Mesenchymal stem cell (in vitro differentiated cells and primary cell): ENCODE data around the gene AMPD2.

Source experiments
- DNase-seq: peaks from one replicate; pipeline ENCODE4 v3.0.0-alpha.2; 2013
- H2AFZ ChIP-seq: one replicate; pipeline ENCODE4 v1.6.1; 2013; ENCODE audit warnings: low read depth, mild to moderate bottlenecking, control low read depth, inconsistent platforms, low read length, moderate library complexity
- H2AK5ac ChIP-seq: 2 replicates; pipeline ENCODE4 v1.6.1; 2013; ENCODE audit warnings: low read length, moderate library complexity, mild to moderate bottlenecking, inconsistent platforms; ENCODE audit not compliant: severe bottlenecking
- H2BK120ac ChIP-seq: one replicate; pipeline ENCODE4 v1.6.1; 2013; ENCODE audit warnings: low read depth, mild to moderate bottlenecking, inconsistent platforms, low read length, moderate library complexity
- H2BK12ac ChIP-seq, 2 experiments: one replicate each; pipeline ENCODE4 v1.6.1; 2013; ENCODE audit warnings: inconsistent platforms in 2 of 2, low read length in 2 of 2, mild to moderate bottlenecking in 2 of 2, moderate library complexity in 2 of 2, control low read depth in 1 of 2
- H2BK15ac ChIP-seq: one replicate; pipeline ENCODE4 v1.6.1; 2013; ENCODE audit warnings: mild to moderate bottlenecking, low read depth, inconsistent platforms; ENCODE audit not compliant: poor library complexity, severe bottlenecking
- H2BK5ac ChIP-seq: 2 replicates; pipeline ENCODE4 v1.6.1; 2013; ENCODE audit warnings: low read depth, mild to moderate bottlenecking, low read length, control low read depth, inconsistent platforms; ENCODE audit not compliant: poor library complexity, severe bottlenecking
- H3K14ac ChIP-seq, 2 experiments: one replicate each; pipeline ENCODE4 v1.6.1; 2013; ENCODE audit warnings: inconsistent platforms in 2 of 2, low read length in 2 of 2, control low read depth in 1 of 2, mild to moderate bottlenecking in 1 of 2, moderate library complexity in 1 of 2
- H3K18ac ChIP-seq, 2 experiments: one replicate each; pipeline ENCODE4 v1.6.1; 2013; ENCODE audit warnings: inconsistent platforms in 2 of 2, low read length in 2 of 2, control low read depth in 1 of 2, low read depth in 1 of 2, mild to moderate bottlenecking in 1 of 2
- H3K23ac ChIP-seq, 2 experiments: one replicate each; pipeline ENCODE4 v1.6.1; 2013; ENCODE audit warnings: inconsistent platforms in 2 of 2, low read length in 2 of 2, mild to moderate bottlenecking in 2 of 2, moderate library complexity in 2 of 2, control low read depth in 1 of 2
- H3K27ac ChIP-seq: 2 replicates; pipeline ENCODE4 v1.5.1; 2013; ENCODE audit warnings: mild to moderate bottlenecking, moderate library complexity, low read length, control low read depth, inconsistent platforms; ENCODE audit not compliant: poor library complexity, severe bottlenecking
- H3K27me3 ChIP-seq, 2 experiments: 2 replicates each; pipeline versions ENCODE4 v1.6.1 to v1.7.0; 2013; ENCODE audit warnings: low read length in 2 of 2, mild to moderate bottlenecking in 2 of 2, moderate library complexity in 2 of 2, control low read depth in 1 of 2, inconsistent platforms in 1 of 2; ENCODE audit not compliant: control insufficient read depth in 1 of 2, insufficient read depth in 1 of 2
- H3K36me3 ChIP-seq, 2 experiments: 2 replicates each; pipeline versions ENCODE4 v1.6.1 to v1.7.0; 2013; ENCODE audit warnings: low read length in 2 of 2, control low read depth in 1 of 2, inconsistent platforms in 1 of 2, low read depth in 1 of 2, mild to moderate bottlenecking in 1 of 2; ENCODE audit not compliant: insufficient read depth in 2 of 2, control insufficient read depth in 1 of 2
- H3K4ac ChIP-seq, 2 experiments: one replicate each; pipeline ENCODE4 v1.6.1; 2013; ENCODE audit warnings: inconsistent platforms in 2 of 2, low read length in 2 of 2, mild to moderate bottlenecking in 2 of 2, moderate library complexity in 2 of 2, control low read depth in 1 of 2, low read depth in 1 of 2
- H3K4me1 ChIP-seq: 2 replicates; pipeline ENCODE4 v1.6.1; 2013; ENCODE audit warnings: low read depth, low read length, control low read depth; ENCODE audit not compliant: control insufficient read depth, insufficient read depth
- H3K4me2 ChIP-seq: 2 replicates; pipeline ENCODE4 v1.6.1; 2013; ENCODE audit warnings: low read length, mild to moderate bottlenecking, inconsistent platforms; ENCODE audit not compliant: poor library complexity, severe bottlenecking
- H3K4me3 ChIP-seq, 2 experiments: 2 replicates each; pipeline versions ENCODE4 v1.5.1 to v1.7.0; 2013; ENCODE audit warnings: low read length in 2 of 2, mild to moderate bottlenecking in 2 of 2, control low read depth in 1 of 2, low read depth in 1 of 2; ENCODE audit not compliant: insufficient read depth in 1 of 2
- H3K79me1 ChIP-seq: replicated peaks from 2 replicates; pipeline ENCODE4 v1.6.1; 2013; ENCODE audit warnings: mild to moderate bottlenecking, control low read depth, low read length, inconsistent platforms; ENCODE audit not compliant: poor library complexity, severe bottlenecking
- H3K9ac ChIP-seq: 2 replicates; pipeline ENCODE4 v1.7.0; 2013; ENCODE audit warnings: mild to moderate bottlenecking, low read length, moderate library complexity
- H3K9me3 ChIP-seq: 2 replicates; pipeline ENCODE4 v1.7.0; 2013; ENCODE audit warnings: mild to moderate bottlenecking, low read length; ENCODE audit not compliant: control insufficient read depth
- H4K8ac ChIP-seq: one replicate; pipeline ENCODE4 v1.6.1; 2013; ENCODE audit warnings: inconsistent platforms, mild to moderate bottlenecking, low read length, moderate library complexity
- H4K91ac ChIP-seq: one replicate; pipeline ENCODE4 v1.6.1; 2013; ENCODE audit warnings: mild to moderate bottlenecking, low read length, inconsistent platforms
- WGBS: methylation state at CpG from one replicate; pipeline ENCODE4 v1.1.7; 2013; ENCODE audit warnings: mixed read lengths; 5-methylcytosine and 5-hydroxymethylcytosine counted together

AMPD2 gene

GRCh38 chr1:109609881-109610280 is 9.8 kb upstream of the AMPD2 start:
- no peak overlapping the region for H3K4ac ChIP-seq
- H4K8ac ChIP-seq = no peak overlapping the region
- no peak overlapping the region for H3K23ac ChIP-seq
- peaks cover 5 to 16% of the 10 kb centered on the region in 2 experiments for H3K36me3 ChIP-seq
- H2BK120ac ChIP-seq = no peak overlapping the region
- no peak for DNase-seq
- no peaks in the 10 kb centered on the region for H3K9me3 ChIP-seq
- no peak overlapping the region for H2BK12ac ChIP-seq
- H3K14ac ChIP-seq = no peak overlapping the region
- no peak overlapping the region for H2BK5ac ChIP-seq
- H2AK5ac ChIP-seq = no peak overlapping the region
- no peak overlapping the region for H3K4me3 ChIP-seq
- H3K9ac ChIP-seq = no peak overlapping the region
- no peak overlapping the region for H3K18ac ChIP-seq
- peaks cover 13% of the 10 kb centered on the region for H3K79me1 ChIP-seq
- peaks cover 10% of the 10 kb centered on the region for H3K4me1 ChIP-seq
- H3K27ac ChIP-seq = no peak overlapping the region
- WGBS = over 99% methylated on average over 3 of the region's 3 CpGs
- no peak overlapping the region for H3K4me2 ChIP-seq
- H2BK15ac ChIP-seq = no peak overlapping the region
- no peak overlapping the region for H4K91ac ChIP-seq
- H3K27me3 ChIP-seq = no peaks in the 10 kb centered on the region
- no peak overlapping the region for H2AFZ ChIP-seq

GRCh38 chr1:109610609-109611307 is 8.9 kb upstream of the AMPD2 start:
- Histone ChIP-seq H3K4me2 (no peak overlapping the region), H2BK5ac (no peak overlapping the region), H3K14ac (no peak overlapping the region), H4K91ac (no peak overlapping the region), H2BK12ac (no peak overlapping the region), H3K36me3 (peaks cover 4 to 7% of the 10 kb centered on the region in 2 experiments), H3K9ac (no peak overlapping the region), H3K4me1 (peaks cover 10% of the 10 kb centered on the region), H3K27me3 (no peaks in the 10 kb centered on the region), H2BK120ac (no peak overlapping the region), H3K9me3 (no peaks in the 10 kb centered on the region), H3K4me3 (no peak overlapping the region), H4K8ac (no peak overlapping the region), H3K18ac (no peak overlapping the region), H3K79me1 (peaks cover 8% of the 10 kb centered on the region), H2BK15ac (no peak overlapping the region), H2AK5ac (peak overlapping the region; percentile 24), H3K23ac (no peak overlapping the region), H3K27ac (peak overlapping the region; percentile 28), H2AFZ (no peak overlapping the region), H3K4ac (no peak overlapping the region)
- WGBS = 55% methylated on average over 3 of the region's 3 CpGs
- peak; percentile 52 for DNase-seq

GRCh38 chr1:109611308-109611990 is 8.2 kb upstream of the AMPD2 start:
- H3K4ac ChIP-seq = no peak overlapping the region
- no peak overlapping the region for H3K9ac ChIP-seq
- no peak overlapping the region for H3K14ac ChIP-seq
- H3K4me2 ChIP-seq = no peak overlapping the region
- no peak overlapping the region for H2AFZ ChIP-seq
- no peak overlapping the region for H4K8ac ChIP-seq
- H3K36me3 ChIP-seq = peaks cover 0 to under 1% of the 10 kb centered on the region in 2 experiments
- no peak for DNase-seq
- no peak overlapping the region for H2BK5ac ChIP-seq
- no peak overlapping the region for H3K23ac ChIP-seq
- no peak overlapping the region for H2BK12ac ChIP-seq
- no peak overlapping the region for H2BK15ac ChIP-seq
- peak overlapping the region; percentile 1 for H2AK5ac ChIP-seq
- H2BK120ac ChIP-seq = no peak overlapping the region
- H3K9me3 ChIP-seq = no peaks in the 10 kb centered on the region
- H4K91ac ChIP-seq = no peak overlapping the region
- WGBS = 97% methylated on average over 12 of the region's 13 CpGs
- peaks cover 4% of the 10 kb centered on the region for H3K79me1 ChIP-seq
- no peaks in the 10 kb centered on the region for H3K27me3 ChIP-seq
- peak overlapping the region; percentile 20 for H3K27ac ChIP-seq
- no peak overlapping the region for H3K4me3 ChIP-seq
- peaks cover 10% of the 10 kb centered on the region for H3K4me1 ChIP-seq
- H3K18ac ChIP-seq = no peak overlapping the region

- Histone ChIP-seq H2BK120ac (no peak overlapping the region), H2AK5ac (peak overlapping the region; percentile 39), H4K8ac (no peak overlapping the region), H3K18ac (no peak overlapping the region), H2AFZ (no peak overlapping the region), H3K4me2 (no peak overlapping the region), H4K91ac (no peak overlapping the region), H3K4ac (no peak overlapping the region), H2BK5ac (no peak overlapping the region), H3K4me3 (no peak overlapping the region), H3K27ac (peak overlapping the region; percentile 33), H3K36me3 (no peaks in the 10 kb centered on the region), H2BK15ac (no peak overlapping the region), H2BK12ac (no peak overlapping the region), H3K14ac (no peak overlapping the region), H3K4me1 (peaks cover 17% of the 10 kb centered on the region), H3K23ac (no peak overlapping the region), H3K79me1 (peaks cover 4% of the 10 kb centered on the region), H3K27me3 (no peaks in the 10 kb centered on the region), H3K9me3 (no peaks in the 10 kb centered on the region), H3K9ac (no peak overlapping the region)
- 89% methylated on average over 4 of the region's 7 CpGs for WGBS
- no peak for DNase-seq
These were observed 6.1 kb upstream of the AMPD2 start for GRCh38 chr1:109613361-109614147.
